GDM1 (cell line): ENCODE measurements around the gene IDH3G.
"Not testable (repeated sequence)": the region's sequence is repeated elsewhere in the genome, so short reads cannot be mapped to it uniquely, and the experiment has no call there.

ENCODE experiments used
- DNase-seq: peaks from one replicate; lab custom pipeline; 2025; lab: John Stamatoyannopoulos, UW

Gene IDH3G

DNA sequence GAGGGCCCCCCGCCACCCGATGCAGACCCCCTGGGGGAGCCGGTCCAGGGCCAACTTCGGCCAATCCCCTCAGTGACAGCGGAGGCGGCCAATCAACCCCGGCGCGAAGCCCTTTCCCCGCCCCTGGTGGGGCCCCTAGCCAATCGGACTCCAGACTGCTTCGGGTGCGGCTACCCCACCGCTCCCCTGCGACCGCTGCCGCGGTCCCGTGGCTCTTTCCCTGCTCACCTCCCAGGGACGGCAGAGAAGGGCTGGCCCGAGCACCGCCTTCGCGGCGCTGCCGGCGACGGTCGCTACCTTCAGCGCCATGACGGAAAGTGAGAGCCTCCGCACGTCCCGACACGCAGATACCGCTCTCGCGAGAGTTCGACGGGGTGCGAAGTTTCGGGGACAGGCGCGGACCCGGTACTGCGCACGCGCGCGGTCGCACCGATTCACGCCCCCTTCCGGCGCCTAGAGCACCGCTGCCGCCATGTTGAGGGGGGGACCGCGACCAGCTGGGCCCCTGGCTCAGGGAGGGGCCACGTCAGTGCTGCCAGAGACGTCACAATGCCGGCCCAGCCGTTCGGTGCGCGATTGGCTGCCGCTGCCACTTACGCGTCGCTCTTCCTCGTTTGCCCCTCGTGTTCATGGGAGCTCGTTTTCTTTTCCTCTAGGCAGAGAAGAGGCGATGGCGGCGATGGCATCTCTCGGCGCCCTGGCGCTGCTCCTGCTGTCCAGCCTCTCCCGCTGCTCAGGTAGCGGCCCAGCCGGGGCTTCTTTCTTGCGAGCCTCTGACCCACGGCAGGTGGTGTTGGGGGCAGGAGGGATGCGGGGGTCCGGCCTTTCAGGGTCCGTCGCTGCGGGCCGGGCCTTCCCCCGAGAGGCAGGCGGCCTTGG, at the start of gene IDH3G, which contains the start of gene SSR4:
Gene IDH3G, minus strand, starts transcription at position 358 of the 879 bp plus-strand sequence. Its CDS starts 49 bp downstream, at position 309.
Gene SSR4, plus strand, starts transcription at position 651 of the 879 bp plus-strand sequence. Its CDS starts 20 bp downstream, at position 671.
- peak; percentile 94 for DNase-seq

DNA sequence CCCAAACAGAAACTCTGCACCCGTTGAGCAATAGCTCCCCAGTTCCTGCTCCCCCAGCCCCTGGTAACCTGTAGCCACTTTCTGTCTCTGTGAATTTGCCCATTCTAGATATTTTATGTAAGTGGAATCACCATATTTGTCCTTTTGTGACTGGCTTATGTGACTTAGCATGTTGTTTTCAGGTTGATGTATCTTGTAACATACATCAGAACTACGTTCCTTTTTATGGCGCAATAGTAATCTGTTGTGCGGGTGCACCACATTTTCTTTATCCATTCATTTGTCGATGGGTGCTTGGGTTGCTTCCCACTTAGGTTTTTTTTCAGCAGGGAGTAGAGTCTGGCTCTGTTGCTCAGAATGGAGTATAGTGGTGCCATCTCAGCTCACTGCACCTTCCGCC, 42.7 kb upstream of the IDH3G start:
- DNase-seq: no peak

DNA sequence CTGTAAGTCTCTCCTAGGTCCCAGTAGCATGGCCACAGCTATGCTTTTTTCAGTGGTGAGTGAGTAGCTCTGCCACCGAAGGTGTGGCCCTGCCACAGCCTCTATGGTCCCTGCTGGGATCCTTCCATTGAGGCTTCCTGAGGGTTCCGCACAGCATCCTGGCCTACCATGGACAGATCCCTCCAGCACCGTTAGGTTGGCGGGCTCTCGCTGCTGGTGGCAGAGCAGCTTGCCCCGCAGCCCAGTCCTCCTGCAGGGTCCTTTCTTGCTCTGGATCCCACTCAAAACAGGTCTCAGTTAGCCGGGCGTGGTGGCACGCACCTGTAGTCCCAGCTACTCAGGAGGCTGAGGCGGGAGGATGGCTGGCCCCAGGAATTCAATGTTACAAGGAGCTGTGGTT, 38.6 kb upstream of the IDH3G start:
- DNase-seq: no peak

DNA sequence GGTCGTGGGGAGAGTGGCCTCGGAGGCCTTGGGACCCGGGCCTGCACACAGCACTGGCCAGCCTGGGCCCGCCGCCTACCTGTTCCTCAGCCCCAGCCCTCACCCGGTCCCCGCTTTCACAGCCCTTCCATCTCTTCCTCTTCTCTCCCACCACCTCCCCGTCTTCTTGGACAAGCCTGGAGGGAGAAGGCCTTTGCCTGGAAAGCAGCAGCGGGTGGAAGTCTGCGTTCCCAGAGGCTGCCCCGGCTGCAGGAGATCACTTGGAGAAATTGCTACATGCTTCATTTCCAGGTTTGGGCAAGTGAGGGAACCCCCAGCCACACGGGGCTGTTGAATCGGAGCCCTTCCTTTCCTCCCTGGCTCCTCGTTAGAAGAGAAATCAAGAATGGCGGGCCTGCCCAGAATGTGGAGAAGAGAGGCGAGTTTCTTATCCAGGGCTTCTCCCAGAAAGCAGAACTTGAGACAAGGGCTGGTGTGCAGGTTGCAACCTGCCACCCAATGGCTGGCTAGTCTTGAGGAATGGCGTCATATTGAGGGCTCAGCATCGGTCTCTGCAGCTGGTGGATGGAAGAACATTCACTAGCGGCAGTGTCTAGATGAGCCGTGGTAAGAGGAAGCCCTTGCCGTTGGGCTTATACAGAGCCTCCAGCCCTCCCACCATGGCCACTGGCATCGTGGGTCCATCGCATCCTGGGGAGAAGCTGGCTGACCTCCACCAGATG, 37.4 kb upstream of the IDH3G start:
- DNase-seq: no peak

DNA sequence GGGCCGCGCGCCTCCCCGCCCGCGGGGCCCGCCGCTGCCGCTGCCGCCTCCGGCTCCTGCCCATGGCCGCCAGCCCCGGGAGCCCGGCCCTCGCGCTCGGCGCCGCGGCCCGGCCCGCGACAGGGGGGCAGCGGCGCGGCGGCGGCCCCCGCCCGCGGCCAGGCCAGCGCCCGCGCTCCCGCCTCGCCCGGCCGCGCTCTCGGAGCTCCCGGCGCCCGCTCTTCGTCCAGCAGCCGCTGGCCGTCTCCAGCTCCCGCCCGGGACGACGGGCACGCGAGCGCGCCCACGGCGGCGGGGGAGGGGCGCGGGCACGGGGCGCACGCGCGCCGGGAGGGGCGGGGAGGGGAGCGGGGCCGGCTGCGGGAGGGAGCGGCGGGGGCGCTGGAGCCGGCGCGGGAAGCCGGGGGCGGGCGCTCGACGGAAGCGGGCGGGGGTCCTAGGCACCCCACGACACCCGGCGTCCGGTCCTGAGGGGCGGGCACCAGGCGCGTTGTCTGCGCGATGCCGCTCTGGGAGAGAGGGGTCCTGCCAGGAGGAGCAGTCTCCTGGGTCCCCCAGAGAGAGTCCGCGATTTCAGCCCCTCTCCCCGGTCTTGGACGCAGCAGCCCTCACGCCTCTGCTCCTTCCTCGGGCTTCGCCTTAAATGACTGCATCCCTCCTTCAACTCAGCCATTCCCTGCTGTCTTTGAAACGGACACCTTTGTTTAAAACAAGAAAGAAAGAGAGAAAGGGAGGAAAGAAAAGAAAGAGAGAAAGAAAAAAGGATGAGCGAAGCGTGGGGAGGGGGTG, 36.7 kb upstream of the IDH3G start:
- DNase-seq: no peak

DNA sequence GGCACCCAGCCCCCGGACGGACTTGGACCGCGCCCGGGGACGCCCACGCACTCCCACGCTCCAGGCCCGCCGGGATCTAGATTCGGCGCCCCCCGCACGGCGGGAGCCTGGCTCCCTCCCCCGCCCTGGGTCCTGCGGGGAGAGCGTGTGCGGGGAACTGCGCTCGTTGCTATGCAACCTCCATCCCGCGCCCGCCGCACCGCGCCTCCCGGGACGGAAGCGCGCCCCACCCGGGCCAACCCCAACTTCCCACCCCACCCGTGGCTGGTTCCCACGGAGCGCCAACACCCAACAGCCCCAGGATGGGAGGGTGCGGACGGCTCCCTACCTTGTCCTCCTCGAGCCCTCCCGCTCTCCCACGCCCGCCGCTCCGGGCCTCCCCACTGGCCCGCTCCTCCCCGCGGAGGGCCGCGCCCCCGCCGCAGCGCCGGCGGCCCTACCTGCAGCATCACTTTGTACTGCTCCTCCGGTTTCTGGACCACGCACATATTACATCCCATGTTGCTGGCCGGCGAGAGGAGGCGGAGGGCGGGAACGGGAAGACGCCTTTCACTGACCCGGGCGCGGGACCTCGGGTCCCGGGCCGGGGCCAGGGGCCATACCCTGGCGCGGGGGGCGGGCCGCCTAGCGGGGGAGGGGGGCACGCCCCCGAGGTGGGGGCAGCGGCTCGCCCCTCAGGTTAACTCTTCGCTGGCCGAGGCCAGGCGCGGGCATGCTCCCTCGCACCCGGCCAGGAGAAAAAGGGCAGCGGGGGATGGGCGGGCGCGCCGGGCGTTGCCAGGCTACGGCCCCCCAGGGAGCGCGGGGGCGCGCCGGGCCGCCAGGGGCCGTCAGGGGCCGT, 35.8 kb upstream of the IDH3G start, which contains the start of gene PDZD4:
Gene PDZD4, minus strand, starts transcription at position 746 of the 841 bp plus-strand sequence. Its CDS starts 246 bp downstream, at position 500.
- no peak for DNase-seq

DNA sequence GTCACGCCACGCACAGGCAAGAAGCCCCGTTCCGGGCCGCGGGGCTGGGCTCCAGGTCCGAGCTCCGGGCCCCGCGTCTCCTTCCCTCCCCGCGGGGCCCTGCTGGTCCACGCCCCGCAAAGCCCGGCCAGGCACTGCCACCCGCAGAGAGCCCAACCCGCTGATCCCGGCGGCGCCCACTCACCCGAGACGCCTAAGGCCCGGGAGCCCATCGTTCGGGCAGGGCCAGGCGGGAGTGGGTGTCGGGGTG, 35.3 kb upstream of the IDH3G start:
- no peak for DNase-seq

DNA sequence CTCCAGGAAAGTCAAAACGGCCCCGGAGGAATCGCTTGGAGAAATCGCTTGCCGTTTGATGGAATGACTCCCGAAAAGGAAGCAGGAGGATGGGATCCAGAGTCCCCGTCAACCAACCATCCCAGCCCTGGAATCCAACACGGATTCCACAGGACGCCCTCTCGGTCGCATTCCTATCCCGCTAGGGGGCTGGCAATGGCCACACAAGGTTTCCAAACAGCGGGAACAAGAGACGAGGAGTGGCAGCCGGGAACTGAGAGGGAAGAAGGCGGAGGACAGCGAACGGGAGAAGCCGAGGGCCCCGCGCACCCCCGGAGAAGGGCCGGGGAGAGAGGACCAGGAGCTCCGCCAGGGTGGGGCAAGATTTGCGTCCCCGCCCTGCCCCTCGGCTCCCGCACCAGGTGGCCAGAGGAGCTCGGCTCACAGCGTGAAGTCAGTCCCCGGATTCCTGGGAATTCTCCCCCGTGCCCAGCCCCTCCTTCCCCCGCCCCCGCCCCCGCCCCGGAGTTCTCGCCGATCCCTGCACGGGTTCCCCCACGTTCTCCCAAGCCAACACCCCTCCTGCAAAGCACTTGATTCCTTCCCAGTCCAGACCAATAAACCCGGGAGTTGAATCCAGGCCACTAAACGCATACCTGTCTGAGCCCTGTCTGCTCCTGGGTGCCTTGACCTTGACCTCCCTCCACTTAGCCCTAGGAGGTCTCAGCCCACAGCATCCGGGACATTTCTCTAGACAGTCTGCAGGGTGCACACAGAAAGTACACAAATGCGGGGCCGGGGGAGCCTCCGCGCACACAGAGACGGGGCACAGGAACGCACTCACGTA, 34.8 kb upstream of the IDH3G start:
- DNase-seq: no peak

DNA sequence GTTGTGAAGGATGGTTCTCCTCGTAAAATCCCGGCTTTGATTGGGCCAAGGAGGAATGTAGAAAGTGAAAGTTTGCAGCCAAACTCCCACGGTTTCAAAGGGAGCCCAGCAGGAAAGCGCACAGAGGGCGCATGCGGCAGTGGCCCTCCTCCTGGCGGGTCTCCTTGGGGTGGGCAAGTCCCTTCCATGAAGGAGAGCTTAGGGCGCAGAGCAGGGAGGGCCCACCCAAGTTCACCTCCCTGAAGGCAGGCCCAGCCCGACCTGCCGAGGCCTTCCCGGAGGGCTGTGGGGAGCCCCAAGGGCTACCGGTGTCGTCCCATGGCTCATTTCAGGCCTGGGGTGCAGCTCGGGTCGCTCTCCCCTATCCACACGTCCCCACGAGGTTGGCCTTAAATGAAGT, 34.1 kb upstream of the IDH3G start:
- DNase-seq: no peak

DNA sequence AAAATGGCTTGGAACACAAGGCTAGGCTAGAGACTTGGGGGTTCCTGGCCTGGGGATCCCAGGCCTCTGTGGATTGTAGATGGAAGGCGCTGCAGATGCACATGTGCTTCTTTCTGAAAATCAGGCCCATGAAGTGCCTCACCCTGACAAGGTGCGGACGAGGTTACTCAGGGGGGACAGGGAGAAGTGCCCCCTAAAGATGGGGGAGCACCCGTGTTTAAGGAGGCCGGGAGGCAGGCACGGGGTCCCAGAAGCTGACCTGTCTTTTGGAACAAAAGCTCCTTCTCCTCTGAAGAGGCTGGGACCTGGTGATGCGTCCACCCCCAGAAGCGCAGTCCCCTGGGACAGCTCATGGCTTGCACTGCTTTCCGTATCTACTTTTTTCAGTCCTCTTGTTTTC, 33.7 kb upstream of the IDH3G start:
- no peak for DNase-seq

DNA sequence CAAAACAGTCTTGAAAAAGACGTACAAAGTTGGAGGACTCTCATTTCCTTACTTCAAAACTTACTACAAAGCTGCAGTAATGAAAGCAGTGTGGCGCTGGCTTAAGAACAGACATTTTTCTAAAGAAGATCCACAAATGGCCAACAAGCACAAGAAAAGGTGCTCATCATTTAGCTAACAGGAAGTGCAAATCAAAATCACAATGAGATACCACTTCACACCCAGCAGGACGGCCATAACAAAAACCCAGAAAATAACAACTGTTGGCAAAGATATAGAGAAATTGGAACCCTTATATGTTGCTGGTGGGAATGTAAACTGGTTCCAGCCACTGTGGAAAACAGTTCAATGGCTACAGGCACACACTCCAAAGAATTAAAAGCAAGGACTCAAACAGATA, 32.8 kb upstream of the IDH3G start:
- no peak for DNase-seq

DNA sequence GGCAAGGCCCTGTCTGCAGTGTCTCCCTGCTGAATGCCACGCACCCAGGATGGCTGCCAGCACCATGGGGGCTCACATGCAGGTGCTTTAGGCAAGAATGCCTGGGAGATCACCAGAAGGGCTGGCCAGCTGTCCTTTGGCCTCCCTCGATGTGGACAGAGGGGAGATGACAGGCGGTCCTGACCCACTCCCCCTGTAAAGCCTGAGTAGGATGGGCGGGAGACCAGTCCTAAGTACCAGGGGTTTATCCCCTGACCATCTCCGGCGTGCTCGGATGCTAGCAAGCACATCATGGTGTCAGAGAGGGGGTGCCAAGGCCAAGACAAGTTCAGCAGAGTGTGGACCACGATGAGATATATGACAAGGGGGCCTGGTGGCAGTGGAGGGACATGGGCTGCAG, 30.9 kb upstream of the IDH3G start:
- DNase-seq: no peak

DNA sequence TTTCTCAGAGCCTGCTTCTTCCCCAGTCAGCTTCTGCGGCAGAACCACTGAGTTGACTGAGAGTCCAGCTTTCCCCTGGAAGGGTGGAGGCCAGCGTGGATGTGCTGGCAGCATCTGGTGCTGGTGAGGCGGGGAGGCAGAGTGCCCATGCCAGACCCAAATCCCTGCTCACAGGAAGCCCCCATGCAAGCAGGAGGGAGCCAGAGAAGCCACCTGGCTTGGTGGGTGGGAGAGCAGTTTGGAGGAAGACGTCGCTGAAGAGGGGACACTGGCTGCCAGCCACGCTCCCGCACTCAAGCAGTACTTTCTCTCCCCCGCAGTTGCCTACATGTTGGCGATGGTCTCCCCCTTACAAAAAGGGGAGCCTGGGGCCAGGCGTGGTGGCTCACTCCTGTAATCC, 30.2 kb upstream of the IDH3G start:
- no peak for DNase-seq

DNA sequence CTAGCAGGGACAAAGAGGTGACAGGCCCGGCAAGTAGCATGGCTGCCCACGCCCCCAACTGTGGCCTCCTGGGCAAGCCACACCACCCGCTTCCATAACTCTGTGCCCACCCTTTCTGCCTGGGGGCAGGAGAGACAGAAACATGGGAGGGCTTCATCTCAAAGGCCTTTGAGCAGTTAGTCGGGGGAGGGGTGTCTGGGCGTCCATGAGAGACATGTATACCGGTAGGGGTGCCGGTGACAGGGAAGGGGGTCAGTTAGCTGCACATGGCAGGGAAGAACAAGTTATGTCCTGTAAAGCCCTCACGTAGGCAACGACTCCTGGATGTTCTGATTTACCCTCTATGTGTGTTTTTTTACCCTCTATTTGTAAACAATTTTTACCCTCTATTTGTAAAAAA, 26.9 kb upstream of the IDH3G start:
- DNase-seq: no peak

DNA sequence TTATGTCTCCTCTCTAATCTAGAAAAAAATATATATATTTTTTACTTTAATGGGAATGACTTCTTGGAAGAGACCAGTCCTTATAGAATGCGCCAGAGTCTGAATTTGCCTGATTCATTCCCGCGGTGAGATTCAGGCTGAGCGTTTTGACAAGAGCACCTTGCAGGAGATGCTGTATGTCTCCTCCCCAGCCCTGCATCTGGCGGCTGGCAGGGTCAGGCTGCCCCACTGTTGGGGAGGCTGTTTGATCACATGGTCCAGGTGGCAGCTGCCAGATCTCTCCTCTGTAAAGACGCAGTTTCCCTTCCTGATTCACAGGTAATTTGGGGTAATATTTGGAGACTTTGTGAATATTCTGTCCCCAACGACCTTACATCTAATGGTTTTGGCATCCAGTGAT, 26.4 kb upstream of the IDH3G start:
- no peak for DNase-seq

DNA sequence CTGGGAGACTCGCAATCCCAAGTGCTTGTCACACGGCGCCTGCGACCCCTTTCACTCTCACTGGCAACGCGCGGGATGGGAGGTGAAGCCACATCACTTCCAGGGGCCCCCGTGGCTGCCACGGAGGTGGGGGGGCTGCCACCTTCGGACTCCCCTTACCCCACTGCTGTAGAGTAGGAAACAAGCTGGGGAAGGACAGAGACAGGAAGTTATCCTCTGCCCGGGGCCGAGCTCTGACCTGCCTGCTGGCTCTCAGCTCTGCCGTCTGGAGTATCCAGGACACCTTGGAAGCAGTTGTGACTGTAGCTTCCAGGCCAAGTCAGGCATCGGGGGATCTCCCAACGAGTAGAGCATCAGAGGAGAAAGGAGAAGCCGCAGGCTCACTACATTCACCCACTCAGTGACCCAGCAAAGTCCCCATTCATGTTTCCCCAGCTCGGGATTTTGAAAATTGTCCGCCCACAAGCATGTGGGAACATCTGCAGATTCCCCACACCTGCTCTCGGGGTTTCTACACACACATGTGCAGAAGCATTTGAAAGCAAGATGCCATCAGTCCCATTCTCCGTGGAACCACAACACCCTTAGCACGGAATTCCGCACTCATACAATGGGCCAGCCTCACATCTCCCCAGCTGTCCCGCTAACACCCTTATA, 25.3 kb upstream of the IDH3G start:
- DNase-seq: no peak

DNA sequence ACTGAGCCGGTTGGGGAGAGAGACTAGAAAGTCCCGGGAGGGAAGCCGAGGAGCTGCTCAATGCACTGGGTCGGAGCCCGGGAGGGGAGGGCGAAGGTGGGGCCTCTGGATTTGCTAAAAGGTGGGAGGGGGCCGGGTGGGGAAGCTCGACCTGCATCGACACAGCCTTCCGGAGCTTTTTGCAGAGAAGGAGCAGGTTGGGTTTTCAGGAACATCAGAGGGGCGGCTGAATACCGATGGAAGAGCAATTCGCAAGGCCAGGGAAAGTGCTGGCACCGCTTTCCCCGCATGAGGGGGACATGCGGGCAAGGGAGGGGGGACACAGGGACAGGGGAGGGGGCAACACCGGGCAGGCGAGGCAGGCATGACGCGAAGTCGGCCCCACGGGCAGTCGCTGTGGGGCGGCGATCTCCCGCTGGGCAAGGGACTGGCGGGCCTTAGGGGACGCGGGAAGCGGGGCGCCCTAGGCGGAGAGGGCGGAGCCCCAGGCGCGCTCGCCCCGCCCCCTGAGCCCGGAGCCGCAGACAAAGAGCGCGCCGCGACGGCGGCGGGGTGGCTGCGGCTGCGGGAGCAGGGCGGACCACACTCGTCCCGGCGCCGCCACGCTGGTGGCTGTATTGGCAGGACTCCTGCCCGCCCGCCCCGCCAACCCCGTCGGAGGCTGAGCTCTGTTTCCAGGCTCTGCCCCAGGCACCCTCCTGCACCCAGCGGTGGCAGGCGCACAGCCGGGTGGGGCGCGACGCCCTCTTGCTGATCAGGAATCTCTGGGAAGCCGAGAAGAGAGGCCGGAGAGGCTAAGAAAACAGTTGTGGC, 24.6 kb upstream of the IDH3G start:
- DNase-seq: no peak

DNA sequence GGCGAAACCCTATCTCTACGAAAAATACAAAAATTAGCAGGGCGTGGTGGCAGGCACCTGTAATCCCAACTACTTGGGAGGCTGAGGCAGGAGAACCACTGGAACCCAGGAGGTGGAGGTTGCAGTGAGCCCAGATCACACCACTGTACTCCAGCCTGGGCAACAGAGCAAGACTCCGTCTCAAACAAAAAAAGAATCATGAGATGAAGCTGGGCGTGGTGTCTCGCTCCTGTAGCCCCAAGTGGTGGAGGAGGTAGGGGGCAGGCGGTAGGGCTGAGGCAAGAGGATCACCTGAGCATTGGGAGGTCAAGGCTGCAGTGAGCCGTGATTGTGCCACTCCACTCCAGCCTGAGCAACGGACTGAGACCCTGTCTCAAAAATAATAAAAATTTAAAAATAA, 23.9 kb upstream of the IDH3G start:
- DNase-seq: not testable (repeated sequence)
